ENCODE results near the gene CREBBP. TPM values are rescaled to one million over a fixed set of nuclear protein-coding genes. Genes with fewer than 3 reads are reported as not detected.

The CREBBP gene
- polyA plus RNA-seq, 2 of the 4 experiments (the other 2 are of a cell fraction), result 8.0 to 13.4 TPM

DNA sequence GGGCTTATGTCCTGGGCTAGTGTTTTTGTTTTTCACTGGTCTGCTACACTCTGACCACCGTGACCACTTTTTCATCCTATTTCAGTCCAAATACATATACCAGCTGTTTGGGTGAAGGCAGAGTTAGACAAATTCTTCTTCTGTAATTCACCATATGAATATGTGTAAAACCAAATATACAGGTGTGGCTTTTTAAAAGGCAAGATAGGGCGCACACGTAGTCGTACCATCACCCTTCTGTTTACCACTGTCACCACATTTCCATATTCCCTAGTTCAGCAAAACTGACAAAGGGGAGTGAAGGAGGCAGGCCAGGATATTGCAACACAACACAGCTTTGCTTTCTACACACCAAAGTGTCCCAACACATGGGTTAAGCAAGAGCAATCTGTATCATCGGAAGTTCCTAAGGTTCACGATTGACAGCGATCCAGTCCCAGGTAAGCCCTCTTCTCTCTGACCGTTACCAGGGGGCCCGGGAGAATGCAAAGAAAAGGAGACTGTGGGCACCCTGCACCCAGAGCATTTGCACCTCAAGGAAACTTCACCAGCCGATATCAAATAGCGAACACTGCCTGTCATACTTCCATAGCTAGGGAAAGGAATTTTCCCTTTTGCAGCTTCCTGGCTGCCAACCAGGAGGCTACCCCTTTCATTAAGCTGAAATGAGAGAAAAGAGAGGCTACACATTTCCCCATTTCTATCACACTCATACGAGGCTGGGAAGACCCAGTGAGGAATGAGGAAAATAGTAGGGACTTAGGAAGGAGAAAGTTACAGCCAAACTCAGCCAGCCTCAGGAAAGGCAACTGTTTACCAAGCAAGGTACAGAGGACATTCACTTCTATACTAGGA, 23.1 kb downstream of the CREBBP start:
- no peak overlapping the region for H3K27ac ChIP-seq
- TF ChIP-seq CEBPB (IDR thresholded peaks at IDR 0.05) (peak; percentile 29 to 44; a peak in 2 of 4 replicates), POLR2AphosphoS2 (conservative IDR thresholded peaks at IDR 0.05; ENCODE audit: low read length) (no peak), EHMT2 (IDR thresholded peaks at IDR 0.05; ENCODE audit: low read depth) (no peak), MAFK (IDR thresholded peaks at IDR 0.05; ENCODE audit: partially characterized antibody) (peak; percentile 36)
- no peak overlapping the region for H3K4me2 ChIP-seq
- ChIA-PET CTCF (interaction anchor here (0.6 to 1.4 kb wide), 5 partner anchors 8 to 43 kb away, joined by 3 to 8 read pairs (median 3); no protein-coding TSS in a partner anchor), POLR2A (interaction anchor here (0.5 kb wide), 1 partner anchor 326 kb away, joined by 3 read pairs; no protein-coding TSS in a partner anchor)
- H3K4me3 ChIP-seq, result no peak overlapping the region
- WGBS (ENCODE audit: missing lambda C conversion rate), result 85% methylated on average over 12 of the region's 12 CpGs
- DNase-seq (ENCODE audit: low read depth in 1 of 2, low spot score in 1 of 2) (no peak), FAIRE-seq (no peak), ATAC-seq (no peak; a peak in 1 of 6 replicates)
- no peaks in the 10 kb centered on the region for H3K9me3 ChIP-seq
- peaks cover 5% of the 10 kb centered on the region; the same call in 2 of the 3 replicates for H3K4me1 ChIP-seq

DNA sequence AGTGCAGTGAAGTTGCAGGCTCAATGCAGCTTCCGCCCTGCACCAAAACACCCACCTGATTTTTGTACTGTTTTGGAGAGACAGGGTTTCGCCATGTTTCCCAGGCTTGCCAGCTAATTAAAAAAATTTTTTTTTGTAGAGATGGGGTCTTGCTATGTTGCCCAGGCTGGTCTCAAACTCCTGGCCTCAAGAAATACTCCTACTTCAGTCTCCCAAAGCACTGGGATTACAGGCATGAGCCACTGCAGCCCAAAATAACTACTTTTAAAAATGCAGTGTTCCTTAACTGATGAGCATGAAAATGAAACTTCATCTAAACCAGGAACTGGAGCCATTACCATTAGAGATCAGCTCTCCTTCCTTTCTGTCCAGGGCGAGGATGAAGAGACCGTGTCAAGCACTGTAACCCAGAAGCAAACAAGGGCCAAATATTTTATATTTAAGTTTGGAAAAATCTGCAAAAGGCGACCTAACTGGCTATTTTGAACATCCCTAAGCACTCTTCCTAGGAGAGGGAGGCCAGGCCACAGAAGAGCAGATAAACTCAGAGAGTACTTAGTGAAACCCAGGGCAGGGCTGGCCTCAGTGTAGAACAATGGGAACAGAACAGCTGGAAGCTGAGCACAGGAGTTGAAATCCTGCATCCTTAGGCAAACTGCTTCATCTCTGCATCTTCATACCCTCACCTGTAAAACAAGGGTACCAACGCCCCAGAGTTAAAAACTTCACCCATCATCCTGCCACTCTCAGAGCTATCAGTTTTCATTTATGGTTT, 24.0 kb downstream of the CREBBP start:
- 89% methylated on average over 6 of the region's 6 CpGs for WGBS (ENCODE audit: missing lambda C conversion rate)
- no peak overlapping the region for H3K4me2 ChIP-seq
- ChIA-PET CTCF (interaction anchor here (1.1 to 1.3 kb wide), 2 partner anchors 14 to 23 kb away, joined by 3 to 5 read pairs; no protein-coding TSS in a partner anchor), POLR2A (no interaction called here)
- ATAC-seq, result no peak
- TF ChIP-seq HEYL (CRISPR knock-in tag; IDR thresholded peaks at IDR 0.05) (no peak), TFCP2L1 (CRISPR knock-in tag; IDR thresholded peaks at IDR 0.05) (no peak), TP53 (CRISPR knock-in tag; IDR thresholded peaks at IDR 0.05) (no peak)
- TF ChIP-seq, protein P1, sequence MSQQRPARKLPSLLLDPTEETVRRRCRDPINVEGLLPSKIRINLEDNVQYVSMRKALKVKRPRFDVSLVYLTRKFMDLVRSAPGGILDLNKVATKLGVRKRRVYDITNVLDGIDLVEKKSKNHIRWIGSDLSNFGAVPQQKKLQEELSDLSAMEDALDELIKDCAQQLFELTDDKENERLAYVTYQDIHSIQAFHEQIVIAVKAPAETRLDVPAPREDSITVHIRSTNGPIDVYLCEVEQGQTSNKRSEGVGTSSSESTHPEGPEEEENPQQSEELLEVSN (IDR thresholded peaks at IDR 0.05; ENCODE audit: borderline replicate concordance, low read depth), result no peak
- H3K9me3 ChIP-seq, result no peaks in the 10 kb centered on the region
- no peak overlapping the region for H3K27ac ChIP-seq
- peaks cover 3% of the 10 kb centered on the region; the same call in 2 of the 3 replicates for H3K4me1 ChIP-seq
- no peak overlapping the region for H3K4me3 ChIP-seq
- no peak for FAIRE-seq
- no peak for DNase-seq (ENCODE audit: low read depth in 1 of 2, low spot score in 1 of 2)

DNA sequence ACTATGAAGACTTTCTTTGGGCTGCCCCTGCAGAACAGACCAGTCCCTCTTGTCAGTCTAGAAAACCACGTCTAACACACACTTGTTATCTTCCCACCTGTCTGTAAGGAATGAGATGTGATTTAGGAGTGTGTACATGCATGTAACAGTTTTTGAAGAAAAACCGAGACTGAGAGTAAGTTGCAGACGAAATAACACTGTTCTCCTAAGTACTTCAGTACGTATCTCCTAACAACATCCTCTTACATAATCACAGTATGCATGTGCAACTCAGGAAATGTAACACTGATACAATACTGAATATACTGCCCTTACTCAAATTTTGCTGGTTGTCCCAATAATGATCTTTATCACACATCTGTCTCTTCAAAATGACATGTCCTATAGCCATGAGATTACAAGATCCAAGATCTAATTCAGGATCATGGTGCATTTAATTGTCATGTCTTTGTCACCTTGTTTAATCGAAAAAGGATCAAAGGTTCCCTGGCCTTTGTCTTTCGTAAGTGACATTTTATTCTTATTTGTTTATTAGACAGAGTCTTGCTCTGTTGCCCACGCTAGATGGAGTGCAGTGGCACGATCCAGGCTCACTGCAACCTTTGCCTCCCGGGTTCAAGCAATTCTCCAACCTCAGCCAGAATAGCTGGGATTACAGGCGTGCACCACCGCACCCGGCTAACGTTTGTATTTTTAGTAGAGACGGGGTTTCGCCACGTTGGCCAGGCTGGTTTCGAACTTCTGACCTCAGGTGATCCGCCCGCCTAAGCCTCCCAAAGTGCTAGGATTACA, 25.6 kb downstream of the CREBBP start:
- peaks cover 2% of the 10 kb centered on the region for H3K4me1 ChIP-seq
- no peaks in the 10 kb centered on the region for H3K9me3 ChIP-seq
- no peak overlapping the region for H3K4me2 ChIP-seq
- CTCF ChIA-PET, result no interaction called here
- DNase-seq (ENCODE audit: low read depth in 1 of 2, low spot score in 1 of 2) (no peak), ATAC-seq (no peak), FAIRE-seq (no peak)
- H3K4me3 ChIP-seq, result no peak overlapping the region
- TF ChIP-seq HOXB5 (CRISPR knock-in tag; IDR thresholded peaks at IDR 0.05) (no peak), EP300 (IDR thresholded peaks at IDR 0.05) (no peak), POLR2A (IDR thresholded peaks at IDR 0.05; ENCODE audit: low read length) (no peak), NPAS2 (CRISPR knock-in tag; IDR thresholded peaks at IDR 0.05; ENCODE audit: borderline replicate concordance) (no peak)
- TF ChIP-seq, protein P2, sequence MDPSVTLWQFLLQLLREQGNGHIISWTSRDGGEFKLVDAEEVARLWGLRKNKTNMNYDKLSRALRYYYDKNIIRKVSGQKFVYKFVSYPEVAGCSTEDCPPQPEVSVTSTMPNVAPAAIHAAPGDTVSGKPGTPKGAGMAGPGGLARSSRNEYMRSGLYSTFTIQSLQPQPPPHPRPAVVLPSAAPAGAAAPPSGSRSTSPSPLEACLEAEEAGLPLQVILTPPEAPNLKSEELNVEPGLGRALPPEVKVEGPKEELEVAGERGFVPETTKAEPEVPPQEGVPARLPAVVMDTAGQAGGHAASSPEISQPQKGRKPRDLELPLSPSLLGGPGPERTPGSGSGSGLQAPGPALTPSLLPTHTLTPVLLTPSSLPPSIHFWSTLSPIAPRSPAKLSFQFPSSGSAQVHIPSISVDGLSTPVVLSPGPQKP (IDR thresholded peaks at IDR 0.05; ENCODE audit: low read depth, low read length), result no peak
- POLR2A ChIA-PET, result no interaction called here
- no peak overlapping the region for H3K27ac ChIP-seq
- 91% methylated on average over 19 of the region's 19 CpGs for WGBS (ENCODE audit: missing lambda C conversion rate)

DNA sequence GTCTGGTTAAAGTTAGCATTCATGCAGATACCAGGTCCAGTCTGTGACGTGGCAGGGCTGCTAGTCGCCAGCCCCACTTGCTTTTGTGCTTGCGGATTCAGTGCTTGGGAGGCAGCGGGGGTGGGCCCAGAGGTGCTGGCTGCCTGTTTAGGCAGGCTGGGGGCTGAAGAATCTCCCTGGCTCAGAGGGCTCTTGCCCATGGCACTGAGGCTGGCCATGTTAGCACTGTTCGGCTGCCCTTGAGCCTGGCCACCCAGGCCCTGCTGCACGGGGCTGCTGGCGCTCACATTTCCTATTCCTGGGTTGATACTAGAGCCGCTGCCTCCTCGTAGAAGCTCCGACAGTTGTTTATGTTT, 30.0 kb downstream of the CREBBP start:
- ATAC-seq, result no peak
- no peak overlapping the region for H3K27ac ChIP-seq
- CTCF ChIA-PET, result interaction anchor here (0.7 to 1.1 kb wide), 2 partner anchors 89 to 159 kb away, joined by 3 to 4 read pairs; no protein-coding TSS in a partner anchor
- H3K4me3 ChIP-seq, result no peak overlapping the region
- TF ChIP-seq CHD4 (IDR thresholded peaks at IDR 0.05; ENCODE audit: borderline replicate concordance), result no peak
- TF ChIP-seq PHF8 (IDR thresholded peaks at IDR 0.05; ENCODE audit: borderline replicate concordance, low read depth), result no peak
- TF ChIP-seq SMC3 (IDR thresholded peaks at IDR 0.05), result no peak
- WGBS (ENCODE audit: missing lambda C conversion rate), result 95% methylated on average over 7 of the region's 10 CpGs
- POLR2A ChIA-PET, result no interaction called here
- H3K4me2 ChIP-seq, result no peak overlapping the region
- no peak for DNase-seq (ENCODE audit: low read depth in 1 of 2, low spot score in 1 of 2)
- H3K9me3 ChIP-seq, result no peaks in the 10 kb centered on the region
- FAIRE-seq, result no peak
- H3K4me1 ChIP-seq, result peaks cover 10% of the 10 kb centered on the region

Data from A549 (cell line).